KBM-7 (cell line): ENCODE data around the gene TMC1.
A peak's percentile ranks its signal among the peaks of the same experiment; 100 is the strongest.

Experiments
- DNase-seq: peaks from one replicate; pipeline ENCODE4 v3.0.0-alpha.2; 2015
- in situ Hi-C: fragments of 300-500 bp; cut with MboI; formaldehyde crosslinking; loops from 2 replicates; pipeline ENCODE4 v1.14.3; 2020; ENCODE audit warnings: low sequenced_read_pairs, low pct_unique_long_range_greater_than_20kb, mixed read lengths

Gene TMC1

GRCh38 chr9:72596451-72597180 is 75.2 kb downstream of the TMC1 start:
- in situ Hi-C loops: loop anchor here (25.0 kb wide), 1 partner anchor 309 kb away; no protein-coding TSS in a partner anchor
- DNase-seq: no peak

- DNase-seq: no peak
These were observed 75.7 kb downstream of the TMC1 start for GRCh38 chr9:72597181-72597517.

GRCh38 chr9:72597601-72598000 is 76.2 kb downstream of the TMC1 start:
- no peak for DNase-seq
- in situ Hi-C loops: loop anchor here (25.0 kb wide), 1 partner anchor 310 kb away; no protein-coding TSS in a partner anchor

More at GRCh38 chr9:72597181-72597517, 75.7 kb downstream of the TMC1 start:
- in situ Hi-C loops: loop anchor here (25.0 kb wide), 1 partner anchor 310 kb away; no protein-coding TSS in a partner anchor

GRCh38 chr9:72598639-72599038 is 77.2 kb downstream of the TMC1 start:
- in situ Hi-C loops: loop anchor here (25.0 kb wide), 1 partner anchor 311 kb away; no protein-coding TSS in a partner anchor
- no peak for DNase-seq

GRCh38 chr9:72599874-72600534 is 78.6 kb downstream of the TMC1 start:
- DNase-seq: no peak
- in situ Hi-C loops: loop anchor here (25.0 kb wide), 1 partner anchor 313 kb away; no protein-coding TSS in a partner anchor

- in situ Hi-C loops: no loop called here
These were observed 79.3 kb downstream of the TMC1 start for GRCh38 chr9:72600671-72601070.

GRCh38 chr9:72601615-72602014 is 80.2 kb downstream of the TMC1 start:
- in situ Hi-C loops: no loop called here

More at GRCh38 chr9:72600671-72601070, 79.3 kb downstream of the TMC1 start:
- DNase-seq: no peak

GRCh38 chr9:72612449-72612848 is 91.0 kb downstream of the TMC1 start:
- DNase-seq: no peak
- in situ Hi-C loops: no loop called here

More at GRCh38 chr9:72601615-72602014, 80.2 kb downstream of the TMC1 start:
- no peak for DNase-seq

GRCh38 chr9:72614067-72614466 is 92.7 kb downstream of the TMC1 start:
- no peak for DNase-seq
- in situ Hi-C loops: no loop called here

- in situ Hi-C loops: no loop called here
- DNase-seq: no peak
These were observed 94.5 kb downstream of the TMC1 start for GRCh38 chr9:72615931-72616330.

- no peak for DNase-seq
- in situ Hi-C loops: no loop called here
These were observed 97.4 kb downstream of the TMC1 start for GRCh38 chr9:72618811-72619210.

GRCh38 chr9:72622186-72622585 is 100.8 kb downstream of the TMC1 start:
- DNase-seq: no peak
- in situ Hi-C loops: no loop called here

GRCh38 chr9:72623156-72623555 is 101.7 kb downstream of the TMC1 start:
- in situ Hi-C loops: no loop called here
- DNase-seq: no peak

- in situ Hi-C loops: no loop called here
- DNase-seq: no peak
These were observed 105.7 kb downstream of the TMC1 start for GRCh38 chr9:72627147-72627546.

GRCh38 chr9:72627956-72628540 is 106.6 kb downstream of the TMC1 start:
- in situ Hi-C loops: no loop called here

GRCh38 chr9:72633966-72634365 is 112.6 kb downstream of the TMC1 start:
- peak; percentile 5 for DNase-seq
- in situ Hi-C loops: no loop called here

More at GRCh38 chr9:72627956-72628540, 106.6 kb downstream of the TMC1 start:
- no peak for DNase-seq

- no peak for DNase-seq
- in situ Hi-C loops: no loop called here
These were observed 113.8 kb downstream of the TMC1 start for GRCh38 chr9:72635197-72635596.

- in situ Hi-C loops: no loop called here
- DNase-seq: no peak
These were observed 115.2 kb downstream of the TMC1 start for GRCh38 chr9:72636621-72637020.

- in situ Hi-C loops: no loop called here
These were observed 122.2 kb downstream of the TMC1 start for GRCh38 chr9:72643651-72644050.

GRCh38 chr9:72646061-72646460 is 124.7 kb downstream of the TMC1 start:
- no peak for DNase-seq
- in situ Hi-C loops: no loop called here

More at GRCh38 chr9:72643651-72644050, 122.2 kb downstream of the TMC1 start:
- DNase-seq: no peak
